Measurements from ENCODE around the gene GPX3.
A peak's percentile ranks its signal among the peaks of the same experiment; 100 is the strongest.

The GPX3 gene

GRCh38 chr5:151039665-151040064 is 19.3 kb downstream of the GPX3 start:
- DNase-seq (ENCODE audit: low read depth) = no peak
- no peak overlapping the region for H3K4me3 ChIP-seq (ENCODE audit: low read length)
- TF ChIP-seq CTCF (conservative IDR thresholded peaks at IDR 0.05; ENCODE audit: low read length) = no peak

GRCh38 chr5:151040211-151040747 is 19.9 kb downstream of the GPX3 start:
- no peak for DNase-seq (ENCODE audit: low read depth)

GRCh38 chr5:151041577-151042268 is 21.3 kb downstream of the GPX3 start:
- no peak for TF ChIP-seq CTCF (conservative IDR thresholded peaks at IDR 0.05; ENCODE audit: low read length)
- DNase-seq (ENCODE audit: low read depth) = no peak

More at GRCh38 chr5:151040211-151040747, 19.9 kb downstream of the GPX3 start:
- H3K4me3 ChIP-seq (ENCODE audit: low read length) = no peak overlapping the region
- no peak for TF ChIP-seq CTCF (conservative IDR thresholded peaks at IDR 0.05; ENCODE audit: low read length)

GRCh38 chr5:151042453-151043093 is 22.2 kb downstream of the GPX3 start:
- no peak overlapping the region for H3K4me3 ChIP-seq (ENCODE audit: low read length)
- no peak for TF ChIP-seq CTCF (conservative IDR thresholded peaks at IDR 0.05; ENCODE audit: low read length)
- DNase-seq (ENCODE audit: low read depth) = no peak

More at GRCh38 chr5:151041577-151042268, 21.3 kb downstream of the GPX3 start:
- H3K4me3 ChIP-seq (ENCODE audit: low read length) = no peak overlapping the region

GRCh38 chr5:151047814-151048425 is 27.5 kb downstream of the GPX3 start:
- no peak for DNase-seq (ENCODE audit: low read depth)

GRCh38 chr5:151048526-151048925 is 28.1 kb downstream of the GPX3 start:
- no peak for DNase-seq (ENCODE audit: low read depth)
- TF ChIP-seq CTCF (conservative IDR thresholded peaks at IDR 0.05; ENCODE audit: low read length) = peak; percentile 46
- no peak overlapping the region for H3K4me3 ChIP-seq (ENCODE audit: low read length)

More at GRCh38 chr5:151047814-151048425, 27.5 kb downstream of the GPX3 start:
- H3K4me3 ChIP-seq (ENCODE audit: low read length) = no peak overlapping the region
- TF ChIP-seq CTCF (conservative IDR thresholded peaks at IDR 0.05; ENCODE audit: low read length) = peak; percentile 75

Measured in AG10803 (cell line).